ENCODE data around the gene TRPM3.

TRPM3 gene

GRCh38 chr9:71096421-71097108 is 24.9 kb downstream of the TRPM3 start:
- Histone ChIP-seq H3K4me1 (ENCODE audit: low read length) (no peaks in the 10 kb centered on the region), H3K9me3 (ENCODE audit: insufficient read depth, low read length) (no peaks in the 10 kb centered on the region), H3K36me3 (replicated peaks; ENCODE audit: low read depth, low read length) (no peaks in the 10 kb centered on the region), H3K79me2 (ENCODE audit: low read length) (no peaks in the 10 kb centered on the region), H3K27ac (ENCODE audit: low read length) (no peak overlapping the region), H2AFZ (ENCODE audit: low read depth, low read length) (no peak overlapping the region), H3K27me3 (ENCODE audit: low read depth, low read length) (no peaks in the 10 kb centered on the region), H4K20me1 (ENCODE audit: insufficient read depth, low read length) (no peaks in the 10 kb centered on the region), H3K4me2 (ENCODE audit: low read length) (no peak overlapping the region), H3K9ac (ENCODE audit: low read length) (no peak overlapping the region), H3K4me3 (ENCODE audit: low read length) (no peak overlapping the region)
- no peak for TF ChIP-seq CTCF (IDR thresholded peaks at IDR 0.05; ENCODE audit: low read depth, low read length)
- TF ChIP-seq EZH2phosphoT487 (IDR thresholded peaks at IDR 0.05; ENCODE audit: low read depth): no peak

- Histone ChIP-seq H4K20me1 (ENCODE audit: insufficient read depth, low read length) (no peaks in the 10 kb centered on the region), H3K79me2 (ENCODE audit: low read length) (no peaks in the 10 kb centered on the region), H3K27ac (ENCODE audit: low read length) (no peak overlapping the region), H2AFZ (ENCODE audit: low read depth, low read length) (no peak overlapping the region), H3K4me2 (ENCODE audit: low read length) (no peak overlapping the region), H3K36me3 (replicated peaks; ENCODE audit: low read depth, low read length) (no peaks in the 10 kb centered on the region), H3K27me3 (ENCODE audit: low read depth, low read length) (no peaks in the 10 kb centered on the region), H3K9me3 (ENCODE audit: insufficient read depth, low read length) (no peaks in the 10 kb centered on the region), H3K9ac (ENCODE audit: low read length) (no peak overlapping the region), H3K4me3 (ENCODE audit: low read length) (no peak overlapping the region), H3K4me1 (ENCODE audit: low read length) (no peaks in the 10 kb centered on the region)
- TF ChIP-seq EZH2phosphoT487 (IDR thresholded peaks at IDR 0.05; ENCODE audit: low read depth) (no peak), CTCF (IDR thresholded peaks at IDR 0.05; ENCODE audit: low read depth, low read length) (no peak)
Observed at GRCh38 chr9:71094708-71095251, 26.6 kb downstream of the TRPM3 start.

GRCh38 chr9:71090896-71091295 is 30.5 kb downstream of the TRPM3 start:
- Histone ChIP-seq H3K4me3 (ENCODE audit: low read length) (no peak overlapping the region), H3K9me3 (ENCODE audit: insufficient read depth, low read length) (no peaks in the 10 kb centered on the region), H2AFZ (ENCODE audit: low read depth, low read length) (no peak overlapping the region), H3K9ac (ENCODE audit: low read length) (no peak overlapping the region), H3K36me3 (replicated peaks; ENCODE audit: low read depth, low read length) (no peaks in the 10 kb centered on the region), H3K4me2 (ENCODE audit: low read length) (no peak overlapping the region), H3K27me3 (ENCODE audit: low read depth, low read length) (no peaks in the 10 kb centered on the region), H3K4me1 (ENCODE audit: low read length) (no peaks in the 10 kb centered on the region), H3K27ac (ENCODE audit: low read length) (no peak overlapping the region), H4K20me1 (ENCODE audit: insufficient read depth, low read length) (no peaks in the 10 kb centered on the region), H3K79me2 (ENCODE audit: low read length) (no peaks in the 10 kb centered on the region)
- TF ChIP-seq EZH2phosphoT487 (IDR thresholded peaks at IDR 0.05; ENCODE audit: low read depth) (no peak), CTCF (IDR thresholded peaks at IDR 0.05; ENCODE audit: low read depth, low read length) (no peak)

- Histone ChIP-seq H3K4me1 (ENCODE audit: low read length) (no peaks in the 10 kb centered on the region), H3K9me3 (ENCODE audit: insufficient read depth, low read length) (no peaks in the 10 kb centered on the region), H4K20me1 (ENCODE audit: insufficient read depth, low read length) (no peaks in the 10 kb centered on the region), H3K27me3 (ENCODE audit: low read depth, low read length) (no peaks in the 10 kb centered on the region), H3K79me2 (ENCODE audit: low read length) (no peaks in the 10 kb centered on the region), H3K36me3 (replicated peaks; ENCODE audit: low read depth, low read length) (no peaks in the 10 kb centered on the region), H3K9ac (ENCODE audit: low read length) (no peak overlapping the region), H3K27ac (ENCODE audit: low read length) (no peak overlapping the region), H2AFZ (ENCODE audit: low read depth, low read length) (no peak overlapping the region), H3K4me3 (ENCODE audit: low read length) (no peak overlapping the region), H3K4me2 (ENCODE audit: low read length) (no peak overlapping the region)
- TF ChIP-seq CTCF (IDR thresholded peaks at IDR 0.05; ENCODE audit: low read depth, low read length): no peak
- TF ChIP-seq EZH2phosphoT487 (IDR thresholded peaks at IDR 0.05; ENCODE audit: low read depth): no peak
Observed at GRCh38 chr9:71079451-71079850, 42.0 kb downstream of the TRPM3 start.

All from OCI-LY3 (cell line).